SH-SY5Y (cell line): ENCODE results near the gene PPARD.

ENCODE experiments used
- GATA2 ChIP-seq: IDR thresholded peaks from 2 replicates; pipeline ENCODE4 v1.6.1; 2011; ENCODE audit warnings: mild to moderate bottlenecking, low read depth, low read length
- GATA3 ChIP-seq: IDR thresholded peaks from 2 replicates; pipeline ENCODE4 v1.6.1; 2011; ENCODE audit warnings: low read depth, mild to moderate bottlenecking, low read length, moderate library complexity

Gene PPARD

DNA sequence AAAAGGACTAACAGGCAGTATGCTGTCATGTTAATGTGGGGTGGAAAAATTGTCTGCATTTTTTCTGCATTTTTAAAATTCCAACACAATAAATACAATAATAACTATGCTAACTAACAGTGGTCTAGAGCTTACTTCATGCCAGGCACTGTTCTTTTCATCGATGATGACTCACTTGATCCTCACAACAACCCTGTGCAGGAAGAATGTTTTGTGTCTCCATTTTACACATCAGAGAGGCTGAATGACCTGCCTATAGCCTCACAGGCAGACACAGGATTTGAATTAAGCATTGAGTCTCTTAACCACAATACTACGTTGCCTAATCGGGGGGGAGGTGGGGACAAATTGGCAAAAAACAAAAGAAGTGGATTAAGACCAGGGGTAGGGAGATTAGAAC lies 82.9 kb downstream of the PPARD start:
- TF ChIP-seq GATA3 (no peak), GATA2 (no peak)

DNA sequence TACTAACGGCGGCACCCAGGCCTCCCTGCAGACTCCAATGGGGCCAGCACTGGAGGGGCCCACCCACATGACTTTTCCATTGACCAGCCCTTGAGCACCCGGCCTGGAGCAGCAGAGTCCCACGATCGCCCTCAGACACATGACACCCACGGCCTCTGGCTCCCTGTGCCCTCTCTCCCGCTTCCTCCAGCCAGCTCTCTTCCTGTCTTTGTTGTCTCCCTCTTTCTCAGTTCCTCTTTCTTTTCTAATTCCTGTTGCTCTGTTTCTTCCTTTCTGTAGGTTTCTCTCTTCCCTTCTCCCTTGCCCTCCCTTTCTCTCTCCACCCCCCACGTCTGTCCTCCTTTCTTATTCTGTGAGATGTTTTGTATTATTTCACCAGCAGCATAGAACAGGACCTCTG lies 83.7 kb downstream of the PPARD start:
- TF ChIP-seq GATA3: no peak
- TF ChIP-seq GATA2: no peak

DNA sequence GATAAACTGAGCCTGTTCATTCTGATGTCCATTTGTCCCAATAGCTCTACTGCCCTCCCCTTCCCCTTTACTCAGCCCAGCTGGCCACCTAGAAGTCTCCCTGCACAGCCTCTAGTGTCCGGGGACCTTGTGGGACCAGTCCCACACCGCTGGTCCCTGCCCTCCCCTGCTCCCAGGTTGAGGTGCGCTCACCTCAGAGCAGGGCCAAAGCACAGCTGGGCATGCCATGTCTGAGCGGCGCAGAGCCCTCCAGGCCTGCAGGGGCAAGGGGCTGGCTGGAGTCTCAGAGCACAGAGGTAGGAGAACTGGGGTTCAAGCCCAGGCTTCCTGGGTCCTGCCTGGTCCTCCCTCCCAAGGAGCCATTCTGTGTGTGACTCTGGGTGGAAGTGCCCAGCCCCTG lies 85.1 kb downstream of the PPARD start:
- no peak for TF ChIP-seq GATA3
- no peak for TF ChIP-seq GATA2

DNA sequence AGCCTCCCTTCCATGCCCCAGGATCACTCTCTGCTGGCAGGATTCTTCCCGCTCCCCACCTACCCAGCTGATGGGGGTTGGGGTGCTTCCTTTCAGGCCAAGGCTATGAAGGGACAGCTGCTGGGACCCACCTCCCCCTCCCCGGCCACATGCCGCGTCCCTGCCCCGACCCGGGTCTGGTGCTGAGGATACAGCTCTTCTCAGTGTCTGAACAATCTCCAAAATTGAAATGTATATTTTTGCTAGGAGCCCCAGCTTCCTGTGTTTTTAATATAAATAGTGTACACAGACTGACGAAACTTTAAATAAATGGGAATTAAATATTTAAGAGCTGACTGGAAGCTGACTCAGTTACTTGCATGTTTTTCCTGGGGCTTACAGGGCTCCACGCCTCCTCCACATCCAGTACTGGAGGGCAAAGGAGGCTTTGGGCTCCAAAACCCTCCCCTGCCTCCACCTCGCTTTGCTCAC lies 85.5 kb downstream of the PPARD start:
- TF ChIP-seq GATA3 (no peak), GATA2 (no peak)

DNA sequence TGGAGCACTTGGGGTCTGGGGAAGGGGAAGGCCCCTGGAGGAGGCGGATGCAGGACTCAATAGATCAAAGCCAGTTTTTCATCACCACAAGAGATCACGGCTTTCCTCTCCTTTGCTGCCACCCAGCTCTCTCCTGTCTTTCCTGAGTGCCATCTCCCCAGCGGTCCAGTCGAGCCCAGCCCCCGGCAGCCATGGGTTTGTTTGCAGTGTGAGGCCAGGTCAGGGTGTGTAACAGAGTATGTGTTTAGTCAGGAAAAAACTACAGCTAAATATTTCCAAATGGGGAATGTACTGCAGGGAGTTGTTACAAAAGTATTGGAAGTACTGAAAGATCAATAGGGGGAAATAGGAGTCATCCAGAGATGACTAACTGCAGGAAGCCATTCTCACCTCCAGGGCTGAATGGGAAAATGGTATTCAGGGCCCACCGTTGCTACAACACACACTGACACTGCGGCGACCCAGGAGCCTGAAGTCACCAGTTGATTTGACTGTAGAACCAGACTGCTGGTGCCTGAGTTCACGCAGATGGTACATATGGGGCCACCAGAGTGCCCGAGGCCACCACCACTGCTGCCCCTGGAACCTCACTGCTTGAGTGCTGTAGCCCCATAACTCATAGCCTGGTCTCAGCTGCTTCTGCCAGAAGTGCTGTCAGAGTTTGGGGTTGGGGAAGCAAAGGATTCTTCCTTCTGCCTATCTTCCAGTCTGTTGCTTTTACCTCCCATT lies 86.2 kb downstream of the PPARD start:
- TF ChIP-seq GATA3: no peak
- TF ChIP-seq GATA2: no peak

DNA sequence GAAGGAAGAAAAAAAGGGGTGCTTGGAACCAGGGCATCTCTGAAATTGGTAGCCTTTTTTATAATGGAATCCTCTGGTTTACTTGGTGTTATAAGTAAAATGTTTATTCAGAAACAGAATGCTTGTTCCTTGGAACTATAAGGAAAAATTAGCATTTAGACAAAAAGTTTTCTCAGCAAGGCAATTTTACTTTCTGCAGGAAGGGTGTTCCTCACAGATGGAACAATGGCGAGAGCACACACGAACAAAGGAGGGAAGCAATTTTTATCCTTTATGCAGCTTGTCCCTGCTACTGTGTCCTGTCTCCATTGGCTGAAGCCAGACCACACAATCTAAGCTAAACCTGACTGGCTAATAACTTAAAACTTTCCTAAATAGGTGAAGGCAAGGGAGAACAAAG lies 87.1 kb downstream of the PPARD start:
- TF ChIP-seq GATA2: no peak
- TF ChIP-seq GATA3: no peak

DNA sequence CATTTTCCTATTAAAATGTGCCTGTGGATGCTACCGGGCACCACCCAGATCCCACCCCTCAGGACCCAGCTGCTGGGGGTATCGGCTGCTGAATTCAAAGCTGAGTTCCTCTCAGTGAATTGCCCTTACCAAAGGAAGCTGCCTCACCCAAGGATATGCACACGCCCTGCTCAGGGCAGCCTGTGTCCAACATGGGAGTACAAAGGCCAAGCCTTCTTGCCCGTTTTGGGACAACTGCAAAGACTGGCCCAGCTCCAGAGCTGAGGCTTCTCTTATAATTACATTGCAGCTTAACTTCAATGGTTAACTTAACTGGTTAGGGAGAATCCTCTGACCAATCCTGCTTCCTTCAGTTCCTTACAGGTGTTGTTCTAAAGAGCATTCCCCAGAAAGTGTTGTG lies 89.9 kb downstream of the PPARD start:
- TF ChIP-seq GATA3: no peak
- no peak for TF ChIP-seq GATA2

DNA sequence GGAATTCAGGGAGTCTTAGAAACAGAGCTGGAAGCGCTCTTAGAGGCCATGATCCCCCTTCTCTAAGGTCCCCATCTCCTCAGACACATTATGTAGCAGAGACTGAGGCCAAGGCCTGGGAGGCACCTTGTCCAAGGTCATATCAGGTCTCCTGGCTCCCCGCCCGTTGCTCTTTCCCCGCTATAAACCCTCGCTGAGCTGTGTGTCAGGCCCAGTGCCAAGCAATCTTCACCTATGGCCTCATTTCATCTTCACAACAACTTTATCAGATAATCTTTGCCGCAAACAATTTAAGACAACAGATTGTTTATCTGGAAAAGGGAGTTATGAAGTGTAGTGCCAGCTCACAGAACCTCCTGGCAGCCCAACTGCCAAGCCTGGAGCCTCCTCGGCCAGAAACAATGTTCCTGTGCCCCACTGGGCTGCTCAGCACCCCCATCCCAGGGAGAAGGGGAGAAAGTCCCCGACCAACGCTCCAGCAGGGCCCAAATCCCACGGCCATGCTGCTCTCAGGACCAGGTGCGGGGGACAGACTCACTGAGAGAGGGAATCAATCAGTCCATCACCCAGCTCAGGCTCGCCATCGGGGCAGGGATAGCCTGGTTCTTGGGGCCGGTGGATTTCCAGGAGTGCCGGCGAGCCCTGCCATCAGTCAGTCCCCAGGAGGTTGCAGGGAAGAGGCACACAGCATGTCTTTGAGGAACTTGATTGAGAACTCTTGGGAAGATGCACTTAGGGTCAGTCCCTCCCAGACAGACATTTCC lies 92.9 kb downstream of the PPARD start:
- TF ChIP-seq GATA2 (no peak), GATA3 (no peak)

DNA sequence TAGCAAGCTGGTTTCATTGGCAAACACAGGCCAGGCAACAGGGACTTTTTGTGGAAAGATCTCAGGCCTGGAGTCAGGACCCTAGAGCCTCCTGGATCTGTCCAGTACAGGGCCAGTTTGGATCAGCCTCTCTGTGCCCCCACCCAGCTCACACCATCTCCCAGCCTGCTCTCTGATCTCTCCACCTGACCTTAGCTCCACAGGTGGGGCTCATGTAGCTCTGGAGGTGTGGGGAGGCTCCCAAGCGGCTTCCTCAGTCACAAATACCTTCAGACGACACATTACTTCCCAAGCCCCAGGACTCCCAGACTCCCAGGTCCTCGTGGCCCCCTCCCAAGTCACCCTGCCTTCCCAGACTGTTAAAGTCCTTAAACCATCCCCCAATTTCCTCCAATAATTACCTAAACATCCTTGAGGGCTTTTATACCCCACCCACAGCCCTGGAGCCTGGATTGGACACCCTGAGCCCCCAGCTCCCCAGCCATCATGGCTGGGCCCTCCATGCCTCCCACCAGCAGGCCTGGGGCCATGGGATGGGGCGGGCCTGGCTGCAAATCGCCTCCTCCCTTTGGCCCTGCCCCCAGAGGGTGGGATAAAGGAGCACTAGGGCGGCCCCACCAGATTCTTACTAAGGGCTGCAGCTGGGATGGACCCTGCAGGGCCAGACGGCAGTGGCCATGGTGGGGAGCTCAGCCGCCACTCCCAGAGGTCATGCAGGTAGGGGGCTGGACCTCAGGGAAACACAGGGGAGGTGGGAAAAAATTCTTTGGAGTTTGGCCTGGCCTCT lies 93.9 kb downstream of the PPARD start:
- TF ChIP-seq GATA3 (no peak), GATA2 (no peak)

DNA sequence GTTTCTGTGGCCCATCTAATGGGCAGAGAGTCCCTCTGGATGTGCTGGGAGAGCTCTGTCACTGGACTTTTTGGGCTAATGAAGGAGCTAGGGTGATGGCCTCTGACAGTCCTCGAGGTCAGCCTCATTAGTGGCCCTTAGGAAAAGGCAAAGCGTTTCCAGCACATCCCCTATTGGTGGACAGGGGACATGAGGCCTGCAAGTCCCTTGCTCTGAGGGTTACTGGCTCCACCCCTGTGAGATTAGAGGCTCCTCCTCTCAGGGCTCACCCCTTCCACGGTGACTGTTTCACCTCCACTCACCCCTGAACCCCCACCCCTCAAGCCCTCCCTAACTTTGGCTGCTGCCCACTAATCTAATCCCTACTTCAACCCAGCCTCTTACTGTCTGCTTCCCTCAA lies 97.0 kb downstream of the PPARD start:
- TF ChIP-seq GATA2 (no peak), GATA3 (no peak)

DNA sequence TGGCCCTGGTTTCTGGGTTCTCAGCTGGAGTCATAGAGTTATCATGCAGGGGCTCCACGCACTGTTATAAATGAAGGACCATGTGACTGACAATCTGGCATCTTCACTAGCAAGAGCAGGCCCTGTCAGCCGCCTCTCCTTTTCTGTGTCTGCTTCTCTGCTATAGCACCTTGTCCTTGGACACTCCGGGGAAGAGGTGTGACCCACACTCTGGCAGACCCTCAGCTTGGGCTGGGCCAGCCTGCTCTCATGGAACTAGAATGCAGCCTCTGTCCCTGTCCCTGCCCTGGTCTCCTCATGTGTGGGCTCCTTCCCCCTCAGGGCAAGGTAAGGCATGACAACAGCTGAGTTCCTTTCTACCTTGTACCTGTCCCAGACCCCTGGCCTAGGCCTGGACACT lies 98.8 kb downstream of the PPARD start:
- TF ChIP-seq GATA3 (no peak), GATA2 (no peak)

DNA sequence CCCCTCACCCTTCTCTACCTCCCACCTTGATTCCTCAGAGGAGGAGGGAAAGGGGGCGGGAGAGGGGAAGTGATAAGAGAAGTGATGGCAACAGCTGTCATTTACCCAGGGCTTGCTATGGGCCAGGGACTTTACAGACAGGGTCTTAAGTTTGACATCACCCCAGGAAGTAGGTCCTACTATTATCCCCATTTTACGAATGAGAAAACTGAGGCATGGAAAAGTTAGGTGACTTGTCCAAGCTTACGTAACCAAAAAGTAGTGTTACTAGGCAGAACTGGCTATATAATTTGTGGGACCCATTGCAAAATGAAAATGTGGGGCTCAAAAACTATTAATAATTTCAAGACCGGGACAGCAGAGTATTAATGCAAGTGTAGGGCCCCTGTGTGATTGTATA lies 99.3 kb downstream of the PPARD start:
- TF ChIP-seq GATA3 (no peak), GATA2 (no peak)

DNA sequence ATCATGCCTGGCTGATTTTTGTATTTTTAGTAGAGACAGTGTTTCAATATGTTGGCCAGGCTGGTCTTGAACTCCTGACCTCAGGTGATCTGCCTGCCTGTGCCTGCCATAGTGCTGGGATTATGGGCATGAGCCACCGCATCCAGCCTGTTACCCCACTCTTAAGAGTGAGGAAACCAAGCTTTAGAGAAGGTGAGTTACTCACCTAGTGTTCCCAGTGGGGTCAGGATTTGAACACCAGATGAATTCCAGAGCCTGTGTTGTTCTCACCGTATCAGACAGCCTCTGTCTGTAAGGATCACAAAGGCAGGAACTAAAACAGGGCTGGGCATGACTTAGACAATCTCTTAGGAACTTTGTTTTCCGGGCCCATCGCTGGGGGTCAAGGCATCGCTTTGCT lies 100.3 kb downstream of the PPARD start:
- TF ChIP-seq GATA2 (no peak), GATA3 (no peak)

DNA sequence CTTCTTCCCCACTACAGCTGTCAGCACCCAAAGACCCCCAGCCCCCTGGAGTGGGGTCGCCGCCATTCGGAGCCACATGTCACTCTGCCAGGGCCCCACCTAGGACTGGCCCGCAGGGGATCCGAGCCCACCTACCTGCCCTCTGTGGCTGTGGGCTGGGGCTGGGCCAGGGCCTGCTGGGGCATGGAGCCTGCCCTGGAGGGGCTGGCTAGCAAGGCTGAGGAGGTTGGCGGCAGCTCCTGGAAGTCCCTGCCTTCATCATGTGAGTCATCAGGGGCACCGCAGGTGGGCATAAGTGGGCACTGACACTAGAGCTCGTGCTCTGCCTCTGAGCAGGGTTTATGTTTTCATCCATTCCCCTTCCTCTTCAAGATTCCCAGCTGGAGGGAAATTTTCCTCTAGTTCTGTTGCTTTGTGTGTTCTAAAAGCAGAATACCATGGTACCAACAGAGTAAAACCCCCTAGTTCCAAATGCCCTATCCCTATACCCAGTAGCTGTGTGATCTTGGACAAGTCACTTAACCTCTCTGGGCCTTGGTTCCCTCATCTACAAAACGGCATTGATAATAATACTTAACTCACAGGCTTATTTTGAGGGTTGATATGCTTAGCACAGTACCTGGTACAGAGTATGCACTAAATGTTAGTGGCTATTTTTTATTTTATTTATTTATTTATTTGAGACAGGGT lies 101.1 kb downstream of the PPARD start:
- TF ChIP-seq GATA3: no peak
- no peak for TF ChIP-seq GATA2

DNA sequence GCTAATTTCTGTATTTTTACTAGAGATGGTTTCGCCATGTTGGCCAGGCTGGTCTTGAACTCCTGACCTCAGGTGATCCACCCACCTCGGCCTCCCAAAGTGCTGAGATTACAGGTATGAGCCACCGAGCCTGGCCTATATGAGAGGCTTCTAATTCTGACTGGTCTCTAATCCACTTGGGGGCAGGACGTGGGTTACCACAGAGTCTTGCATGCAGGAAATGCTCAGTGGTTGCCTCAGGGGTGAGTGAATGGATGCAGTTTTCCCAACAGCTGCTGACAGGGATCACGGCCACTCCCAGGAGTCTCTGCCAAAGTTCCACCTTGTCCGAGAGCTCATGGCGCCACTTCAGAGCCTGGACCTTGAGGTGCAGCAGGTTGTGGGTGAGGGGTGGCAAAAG lies 103.3 kb downstream of the PPARD start:
- TF ChIP-seq GATA3: no peak
- no peak for TF ChIP-seq GATA2
